Measurements from ENCODE around the gene SYT10.

SYT10 gene

DNA sequence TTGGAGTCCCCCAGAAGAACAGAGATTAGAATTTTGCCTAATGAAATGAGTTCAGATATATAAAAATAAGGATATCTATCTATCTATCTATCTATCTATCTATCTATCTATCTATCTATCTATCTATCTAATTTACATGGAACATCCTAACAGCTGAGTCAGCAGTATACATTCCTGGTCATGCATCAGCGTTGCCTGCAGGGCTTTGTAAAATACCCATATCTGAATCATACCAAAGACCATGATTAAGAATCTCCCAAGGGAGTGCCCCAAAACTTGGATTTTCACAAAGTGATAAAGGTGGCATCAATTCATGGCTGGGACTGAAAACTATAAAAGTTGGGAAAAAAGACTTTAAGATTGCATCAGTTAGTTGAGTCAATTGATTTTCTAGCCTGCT, 32.7 kb upstream of the SYT10 start:
- no peak overlapping the region for H2AFZ ChIP-seq (ENCODE audit: low read length)
- no peak overlapping the region for H3K4me3 ChIP-seq (ENCODE audit: low read length, poor library complexity, severe bottlenecking)
- TF ChIP-seq EZH2phosphoT487 (IDR thresholded peaks at IDR 0.05; ENCODE audit: borderline replicate concordance), result no peak
- TF ChIP-seq, protein P1, sequence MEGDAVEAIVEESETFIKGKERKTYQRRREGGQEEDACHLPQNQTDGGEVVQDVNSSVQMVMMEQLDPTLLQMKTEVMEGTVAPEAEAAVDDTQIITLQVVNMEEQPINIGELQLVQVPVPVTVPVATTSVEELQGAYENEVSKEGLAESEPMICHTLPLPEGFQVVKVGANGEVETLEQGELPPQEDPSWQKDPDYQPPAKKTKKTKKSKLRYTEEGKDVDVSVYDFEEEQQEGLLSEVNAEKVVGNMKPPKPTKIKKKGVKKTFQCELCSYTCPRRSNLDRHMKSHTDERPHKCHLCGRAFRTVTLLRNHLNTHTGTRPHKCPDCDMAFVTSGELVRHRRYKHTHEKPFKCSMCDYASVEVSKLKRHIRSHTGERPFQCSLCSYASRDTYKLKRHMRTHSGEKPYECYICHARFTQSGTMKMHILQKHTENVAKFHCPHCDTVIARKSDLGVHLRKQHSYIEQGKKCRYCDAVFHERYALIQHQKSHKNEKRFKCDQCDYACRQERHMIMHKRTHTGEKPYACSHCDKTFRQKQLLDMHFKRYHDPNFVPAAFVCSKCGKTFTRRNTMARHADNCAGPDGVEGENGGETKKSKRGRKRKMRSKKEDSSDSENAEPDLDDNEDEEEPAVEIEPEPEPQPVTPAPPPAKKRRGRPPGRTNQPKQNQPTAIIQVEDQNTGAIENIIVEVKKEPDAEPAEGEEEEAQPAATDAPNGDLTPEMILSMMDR (conservative IDR thresholded peaks at IDR 0.05; ENCODE audit: low read length), result no peak
- H3K9me2 ChIP-seq (replicated peaks; ENCODE audit: low read depth, low read length), result no peaks in the 10 kb centered on the region
- H3F3A ChIP-seq (ENCODE audit: low read depth), result no peaks in the 10 kb centered on the region
- no peaks in the 10 kb centered on the region for H3K36me3 ChIP-seq (ENCODE audit: insufficient read depth, low read length)
- H3K9me3 ChIP-seq (ENCODE audit: insufficient read depth, low read depth, low read length), result no peaks in the 10 kb centered on the region
- H3K27me3 ChIP-seq (ENCODE audit: insufficient read depth, low read length, poor library complexity, severe bottlenecking), result no peaks in the 10 kb centered on the region
- no peaks in the 10 kb centered on the region for H3K79me2 ChIP-seq (ENCODE audit: insufficient read depth, low read length)
- H3K4me1 ChIP-seq (ENCODE audit: insufficient read depth, low read length, poor library complexity, severe bottlenecking), result no peaks in the 10 kb centered on the region
- H3K9ac ChIP-seq (ENCODE audit: low read depth, low read length, poor library complexity, severe bottlenecking), result no peak overlapping the region
- no peak overlapping the region for H3K4me2 ChIP-seq (ENCODE audit: low read depth, low read length, poor library complexity, severe bottlenecking)
- no peaks in the 10 kb centered on the region for H4K20me1 ChIP-seq (ENCODE audit: insufficient read depth, low read length, poor library complexity, severe bottlenecking)

DNA sequence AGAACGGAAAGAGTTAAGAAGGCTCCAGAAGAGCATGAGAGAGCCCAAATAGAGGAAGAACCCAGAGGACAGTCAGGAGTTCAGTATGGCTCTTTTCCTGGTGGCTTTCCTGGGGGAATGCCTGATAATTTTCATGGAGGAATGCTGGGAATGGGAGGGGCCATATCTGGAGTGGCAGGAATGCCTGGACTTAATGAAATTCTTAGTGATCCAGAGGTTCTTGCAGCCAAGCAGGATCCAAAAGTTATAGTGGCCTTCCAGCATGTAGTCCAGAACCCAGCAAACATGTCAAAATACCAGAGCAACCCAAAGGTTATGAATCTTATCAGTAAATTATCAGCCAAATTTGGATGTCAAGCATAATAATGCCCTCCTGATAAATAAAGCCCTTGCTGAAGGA, 15.5 kb upstream of the SYT10 start:
- H3K9me2 ChIP-seq (replicated peaks; ENCODE audit: low read depth, low read length), result no peaks in the 10 kb centered on the region
- H3K4me2 ChIP-seq (ENCODE audit: low read depth, low read length, poor library complexity, severe bottlenecking), result no peak overlapping the region
- H3K9me3 ChIP-seq (ENCODE audit: insufficient read depth, low read depth, low read length), result no peaks in the 10 kb centered on the region
- H3K4me1 ChIP-seq (ENCODE audit: insufficient read depth, low read length, poor library complexity, severe bottlenecking), result no peaks in the 10 kb centered on the region
- TF ChIP-seq EZH2phosphoT487 (IDR thresholded peaks at IDR 0.05; ENCODE audit: borderline replicate concordance), result no peak
- TF ChIP-seq, protein P1 (conservative IDR thresholded peaks at IDR 0.05; ENCODE audit: low read length), result no peak
- no peaks in the 10 kb centered on the region for H3K36me3 ChIP-seq (ENCODE audit: insufficient read depth, low read length)
- H2AFZ ChIP-seq (ENCODE audit: low read length), result no peak overlapping the region
- H3K4me3 ChIP-seq (ENCODE audit: low read length, poor library complexity, severe bottlenecking), result no peak overlapping the region
- no peaks in the 10 kb centered on the region for H3F3A ChIP-seq (ENCODE audit: low read depth)
- H4K20me1 ChIP-seq (ENCODE audit: insufficient read depth, low read length, poor library complexity, severe bottlenecking), result no peaks in the 10 kb centered on the region
- no peak overlapping the region for H3K9ac ChIP-seq (ENCODE audit: low read depth, low read length, poor library complexity, severe bottlenecking)
- H3K79me2 ChIP-seq (ENCODE audit: insufficient read depth, low read length), result no peaks in the 10 kb centered on the region
- H3K27me3 ChIP-seq (ENCODE audit: insufficient read depth, low read length, poor library complexity, severe bottlenecking), result no peaks in the 10 kb centered on the region

DNA sequence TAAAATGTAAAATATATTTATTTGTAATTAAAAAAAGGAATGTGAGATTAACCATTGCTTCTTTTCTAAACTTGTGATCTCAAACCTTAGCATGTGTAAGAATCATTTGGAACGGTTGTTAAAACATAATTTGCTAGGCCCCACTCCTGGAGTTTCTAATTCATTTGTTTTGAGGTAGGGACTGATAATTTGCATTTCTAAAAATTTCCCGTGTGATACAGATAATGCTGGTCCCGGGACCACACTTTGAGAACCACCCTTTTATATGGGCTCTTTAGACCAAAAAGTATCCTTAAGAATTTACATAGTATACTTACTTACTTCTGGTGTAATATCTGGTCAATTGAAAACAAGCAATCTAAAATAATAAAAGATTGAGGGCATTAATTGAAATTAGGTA, 10.9 kb upstream of the SYT10 start:
- no peak overlapping the region for H3K4me2 ChIP-seq (ENCODE audit: low read depth, low read length, poor library complexity, severe bottlenecking)
- TF ChIP-seq EZH2phosphoT487 (IDR thresholded peaks at IDR 0.05; ENCODE audit: borderline replicate concordance), result no peak
- TF ChIP-seq, protein P1 (conservative IDR thresholded peaks at IDR 0.05; ENCODE audit: low read length), result no peak
- H3K4me3 ChIP-seq (ENCODE audit: low read length, poor library complexity, severe bottlenecking), result no peak overlapping the region
- no peak overlapping the region for H3K9ac ChIP-seq (ENCODE audit: low read depth, low read length, poor library complexity, severe bottlenecking)
- no peaks in the 10 kb centered on the region for H4K20me1 ChIP-seq (ENCODE audit: insufficient read depth, low read length, poor library complexity, severe bottlenecking)
- no peak overlapping the region for H2AFZ ChIP-seq (ENCODE audit: low read length)
- H3K4me1 ChIP-seq (ENCODE audit: insufficient read depth, low read length, poor library complexity, severe bottlenecking), result no peaks in the 10 kb centered on the region
- H3K79me2 ChIP-seq (ENCODE audit: insufficient read depth, low read length), result no peaks in the 10 kb centered on the region
- no peaks in the 10 kb centered on the region for H3K9me3 ChIP-seq (ENCODE audit: insufficient read depth, low read depth, low read length)
- no peaks in the 10 kb centered on the region for H3K36me3 ChIP-seq (ENCODE audit: insufficient read depth, low read length)
- H3K9me2 ChIP-seq (replicated peaks; ENCODE audit: low read depth, low read length), result no peaks in the 10 kb centered on the region
- no peaks in the 10 kb centered on the region for H3K27me3 ChIP-seq (ENCODE audit: insufficient read depth, low read length, poor library complexity, severe bottlenecking)
- no peaks in the 10 kb centered on the region for H3F3A ChIP-seq (ENCODE audit: low read depth)
